RWPE2 (cell line): Measurements from ENCODE around the gene THSD7B.

Experiments used
- ATAC-seq: fragments of 200-7000 bp; cut with Tn5 transposase; 3 replicates; pipeline ENCODE4 v1.9.1; 2021; ENCODE audit warnings: low read depth
- DNase-seq: peaks from one replicate; pipeline ENCODE4 v3.0.0-alpha.2; 2020; ENCODE audit warnings: low spot score
- H3K27ac ChIP-seq: fragments of 450-650 bp; 2 replicates; pipeline ENCODE4 v1.5.1; 2017; ENCODE audit warnings: mild to moderate bottlenecking; ENCODE audit not compliant: poor library complexity, severe bottlenecking
- H3K27me3 ChIP-seq: fragments of 250-450 bp; sonication (Bioruptor Pico); 2 replicates; pipeline ENCODE4 v1.5.1; 2021; ENCODE audit warnings: mild to moderate bottlenecking, moderate library complexity; ENCODE audit not compliant: insufficient read depth, poor library complexity, severe bottlenecking
- H3K36me3 ChIP-seq: fragments of 250-450 bp; sonication (Bioruptor Pico); 2 replicates; pipeline ENCODE4 v1.5.1; 2020; ENCODE audit warnings: low read depth, mild to moderate bottlenecking, moderate library complexity
- H3K4me1 ChIP-seq: fragments of 250-450 bp; sonication (Bioruptor Pico); 2 replicates; pipeline ENCODE4 v1.5.1; 2021; ENCODE audit warnings: mild to moderate bottlenecking, moderate library complexity; ENCODE audit not compliant: insufficient read depth, poor library complexity, severe bottlenecking
- H3K4me3 ChIP-seq: fragments of 250-450 bp; sonication (Bioruptor Pico); 2 replicates; pipeline ENCODE4 v1.5.1; 2021; ENCODE audit warnings: mild to moderate bottlenecking, moderate library complexity; ENCODE audit not compliant: severe bottlenecking
- H3K9me3 ChIP-seq: fragments of 250-450 bp; sonication (Bioruptor Pico); 2 replicates; pipeline ENCODE4 v1.5.1; 2021; ENCODE audit warnings: mild to moderate bottlenecking, moderate library complexity; ENCODE audit not compliant: severe bottlenecking
- TF ChIP-seq, protein P1 (sequence below): fragments of 450-650 bp; IDR thresholded peaks from one replicate; pipeline ENCODE4 v1.5.1; 2017; ENCODE audit warnings: mild to moderate bottlenecking, moderate library complexity; ENCODE audit not compliant: poor library complexity, severe bottlenecking

THSD7B gene

DNA sequence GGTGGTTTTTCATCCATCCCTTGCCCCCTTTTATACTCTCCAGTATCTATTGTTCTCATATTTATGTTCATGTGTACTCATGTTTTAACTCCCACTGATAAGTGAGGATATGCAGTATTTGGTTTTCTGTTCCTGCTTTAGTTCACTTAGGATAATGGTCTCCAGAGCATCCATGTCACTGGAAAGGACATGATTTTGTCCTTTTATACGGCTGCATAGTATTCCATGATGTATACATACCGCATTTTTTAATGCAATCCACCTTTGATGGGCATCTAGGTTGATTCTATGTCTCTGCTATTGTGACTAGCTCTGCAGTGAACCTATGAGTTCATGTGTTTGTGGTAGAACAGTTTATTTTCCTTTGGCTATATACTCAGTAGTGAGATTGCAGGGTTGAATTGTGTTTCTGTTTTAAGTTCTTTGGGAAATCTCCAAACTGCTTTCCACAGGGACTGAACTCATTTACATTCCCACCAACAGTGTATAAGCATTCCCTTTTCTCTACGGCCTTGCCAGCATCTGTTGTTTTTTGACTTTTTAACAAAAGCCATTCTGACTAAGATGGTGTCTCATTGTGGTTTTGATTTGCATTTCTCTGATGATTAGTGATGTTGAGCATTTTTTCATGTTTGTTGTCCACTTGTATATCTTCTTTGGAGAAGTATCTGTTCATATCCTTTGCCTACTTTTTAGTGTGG, 420.2 kb downstream of the THSD7B start:
- TF ChIP-seq, protein P1, sequence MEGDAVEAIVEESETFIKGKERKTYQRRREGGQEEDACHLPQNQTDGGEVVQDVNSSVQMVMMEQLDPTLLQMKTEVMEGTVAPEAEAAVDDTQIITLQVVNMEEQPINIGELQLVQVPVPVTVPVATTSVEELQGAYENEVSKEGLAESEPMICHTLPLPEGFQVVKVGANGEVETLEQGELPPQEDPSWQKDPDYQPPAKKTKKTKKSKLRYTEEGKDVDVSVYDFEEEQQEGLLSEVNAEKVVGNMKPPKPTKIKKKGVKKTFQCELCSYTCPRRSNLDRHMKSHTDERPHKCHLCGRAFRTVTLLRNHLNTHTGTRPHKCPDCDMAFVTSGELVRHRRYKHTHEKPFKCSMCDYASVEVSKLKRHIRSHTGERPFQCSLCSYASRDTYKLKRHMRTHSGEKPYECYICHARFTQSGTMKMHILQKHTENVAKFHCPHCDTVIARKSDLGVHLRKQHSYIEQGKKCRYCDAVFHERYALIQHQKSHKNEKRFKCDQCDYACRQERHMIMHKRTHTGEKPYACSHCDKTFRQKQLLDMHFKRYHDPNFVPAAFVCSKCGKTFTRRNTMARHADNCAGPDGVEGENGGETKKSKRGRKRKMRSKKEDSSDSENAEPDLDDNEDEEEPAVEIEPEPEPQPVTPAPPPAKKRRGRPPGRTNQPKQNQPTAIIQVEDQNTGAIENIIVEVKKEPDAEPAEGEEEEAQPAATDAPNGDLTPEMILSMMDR, result no peak
- Histone ChIP-seq H3K4me1 (peaks cover 4% of the 10 kb centered on the region), H3K36me3 (no peaks in the 10 kb centered on the region), H3K27ac (no peak overlapping the region), H3K27me3 (no peaks in the 10 kb centered on the region), H3K9me3 (no peaks in the 10 kb centered on the region), H3K4me3 (no peak overlapping the region)
- ATAC-seq, result no peak
- no peak for DNase-seq

DNA sequence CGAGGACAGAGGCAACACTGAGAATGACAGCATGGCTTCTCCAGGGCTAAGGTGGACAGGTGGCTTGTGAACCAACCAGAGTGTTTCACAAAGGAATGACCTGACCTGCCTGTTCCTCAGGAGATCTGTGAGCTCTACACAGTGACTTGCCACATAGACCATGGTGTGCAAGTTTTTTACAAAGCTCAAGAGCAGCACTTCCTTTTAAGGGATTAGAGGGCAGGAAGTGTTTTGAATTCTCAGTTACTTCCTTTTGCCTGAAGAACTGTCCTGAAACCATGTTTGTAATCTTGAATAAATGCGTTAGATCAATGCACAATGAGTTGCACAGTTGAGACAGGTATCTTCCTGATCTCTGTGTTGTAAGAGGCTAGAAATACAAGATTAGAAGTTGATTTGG, 421.9 kb downstream of the THSD7B start:
- no peaks in the 10 kb centered on the region for H3K27me3 ChIP-seq
- no peaks in the 10 kb centered on the region for H3K36me3 ChIP-seq
- TF ChIP-seq, protein P1, result no peak
- DNase-seq, result no peak
- peaks cover 2% of the 10 kb centered on the region for H3K4me1 ChIP-seq
- no peak overlapping the region for H3K4me3 ChIP-seq
- H3K27ac ChIP-seq, result no peak overlapping the region
- no peaks in the 10 kb centered on the region for H3K9me3 ChIP-seq
- ATAC-seq, result no peak

GRCh38 chr2:137190411-137191195, 425.3 kb downstream of the THSD7B start:
- no peaks in the 10 kb centered on the region for H3K36me3 ChIP-seq
- no peaks in the 10 kb centered on the region for H3K27me3 ChIP-seq
- TF ChIP-seq, protein P1, result no peak

DNA sequence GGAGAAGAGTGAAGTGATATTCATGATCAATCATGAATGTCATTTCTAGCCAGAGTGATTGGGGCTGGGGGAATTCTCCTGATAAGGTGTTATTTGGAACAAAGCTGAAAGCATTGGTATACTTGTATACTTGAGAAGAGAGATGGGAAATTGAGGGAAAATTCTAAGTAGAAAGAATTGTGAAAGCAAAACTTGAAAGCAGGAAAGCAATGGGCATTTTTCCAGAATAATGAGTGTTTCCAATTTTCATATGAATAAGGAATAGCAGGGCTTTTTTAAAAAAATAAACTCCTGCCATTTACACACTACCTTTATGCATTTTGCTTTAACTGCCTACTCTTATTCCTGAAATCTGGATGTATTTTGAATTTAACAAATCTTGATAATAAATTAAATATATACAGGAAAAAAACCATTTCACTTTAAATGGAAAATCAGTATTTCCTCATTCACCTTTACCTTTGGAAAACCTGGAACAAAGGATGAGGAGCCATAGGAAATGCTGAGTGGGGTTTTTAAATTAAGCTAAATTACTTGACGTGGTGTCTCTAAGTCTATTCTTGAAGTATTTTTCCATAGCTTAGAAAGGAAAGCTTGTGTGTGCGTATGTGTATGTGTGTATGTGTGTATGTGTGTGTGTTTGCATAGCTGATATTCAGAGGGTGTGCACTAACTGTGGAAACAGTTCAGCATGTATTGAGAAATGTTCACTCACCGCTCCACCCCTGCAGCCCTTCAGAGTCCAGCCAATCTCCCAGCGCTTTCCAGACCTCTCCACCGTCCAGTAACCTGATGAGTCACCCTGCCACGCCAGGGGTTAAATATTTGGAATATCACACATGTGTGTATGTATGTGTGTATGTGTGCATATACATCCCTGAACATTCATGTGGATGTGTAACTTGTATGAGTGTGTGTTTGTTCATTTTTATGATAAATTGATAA, 427.3 kb downstream of the THSD7B start:
- Histone ChIP-seq H3K9me3 (no peaks in the 10 kb centered on the region), H3K27ac (no peak overlapping the region), H3K27me3 (no peaks in the 10 kb centered on the region), H3K4me1 (peaks cover 14% of the 10 kb centered on the region), H3K4me3 (no peak overlapping the region), H3K36me3 (no peaks in the 10 kb centered on the region)
- TF ChIP-seq, protein P1, result no peak
- DNase-seq, result peak; percentile 66
- peak; percentile 88 for ATAC-seq

More at GRCh38 chr2:137190411-137191195, 425.3 kb downstream of the THSD7B start:
- H3K4me1 ChIP-seq, result peaks cover 14% of the 10 kb centered on the region
- no peaks in the 10 kb centered on the region for H3K9me3 ChIP-seq
- DNase-seq, result no peak
- ATAC-seq, result no peak
- no peak overlapping the region for H3K4me3 ChIP-seq
- H3K27ac ChIP-seq, result no peak overlapping the region
